K562 (cell line): ENCODE data around the gene CPSF4L. TPM values are rescaled to one million over a fixed set of nuclear protein-coding genes. Genes with fewer than 3 reads are reported as not detected.

Experiments used
- DMBX1 ChIP-seq: fragments of 250-450 bp; sonication (Bioruptor Pico); IDR thresholded peaks from 2 replicates; pipeline ENCODE4 v1.8.0; 2022; ENCODE audit warnings: inconsistent platforms, mild to moderate bottlenecking, moderate library complexity, borderline replicate concordance
- EP300 ChIP-seq: IDR thresholded peaks from 2 replicates; pipeline ENCODE4 v1.6.1; 2012; ENCODE audit warnings: low read length, improper control_type of control experiment
- HDAC1 ChIP-seq, 2 experiments: fragments of 450-650 bp; IDR thresholded peaks; 2 replicates each; pipeline ENCODE4 v1.6.1; 2016 to 2017; ENCODE audit warnings: inconsistent platforms in 1 of 2, mild to moderate bottlenecking in 1 of 2, moderate library complexity in 1 of 2
- HDAC2 ChIP-seq: fragments of 450-650 bp; IDR thresholded peaks from 2 replicates; pipeline ENCODE4 v1.6.1; 2016; ENCODE audit warnings: mild to moderate bottlenecking
- OTX1 ChIP-seq: fragments of 450-650 bp; formaldehyde crosslinking; IDR thresholded peaks from 2 replicates; pipeline ENCODE4 v1.4.0; 2022; ENCODE audit warnings: mild to moderate bottlenecking
- POLR2AphosphoS5 ChIP-seq: IDR thresholded peaks from 2 replicates; pipeline ENCODE4 v1.6.1; 2011; ENCODE audit warnings: mild to moderate bottlenecking, low read depth, low read length, moderate library complexity; ENCODE audit not compliant: control insufficient read depth, insufficient read depth
- RBFOX2 ChIP-seq: fragments of 200-400 bp; formaldehyde crosslinking; IDR thresholded peaks from 2 replicates; pipeline ENCODE4 v1.6.1; 2017; ENCODE audit warnings: low read depth, mild to moderate bottlenecking, low read length, moderate library complexity
- SMARCE1 ChIP-seq: fragments of 450-650 bp; IDR thresholded peaks from 2 replicates; pipeline ENCODE4 v1.7.1; 2016; ENCODE audit warnings: mild to moderate bottlenecking
- SRF ChIP-seq, 2 experiments: fragments of 250-450, 450-650 bp in 1 of 2; sonication (Bioruptor Pico) in 1 of 2; sonication (generic) in 1 of 2; formaldehyde crosslinking; IDR thresholded peaks; 2 replicates each; pipeline versions ENCODE4 v1.5.0 to v1.5.1; 2020 to 2022; ENCODE audit warnings: mild to moderate bottlenecking in 1 of 2, missing genetic modification reagents in 1 of 2
- ZBTB9 ChIP-seq: fragments of 450-650 bp; formaldehyde crosslinking; IDR thresholded peaks from 2 replicates; pipeline ENCODE4 v1.4.0; 2020; ENCODE audit warnings: mild to moderate bottlenecking, moderate library complexity
- ZEB2 ChIP-seq: fragments of 450-650 bp; IDR thresholded peaks from 2 replicates; pipeline ENCODE4 v1.6.1; 2016
- ZNF592 ChIP-seq: fragments of 450-650 bp; IDR thresholded peaks from 2 replicates; pipeline ENCODE4 v1.6.1; 2017; ENCODE audit warnings: antibody characterized with exemption, mild to moderate bottlenecking
- polyA plus RNA-seq, 8 experiments: library from polyadenylated mRNA; depleted of rRNA in 4 of 8; stranded (reverse) in 5 of 8; unstranded in 3 of 8; fragments of >200 nt; fragmentation: Nextera tagmentation in 2 of 8; fragmentation: Illumina TruSeq in 1 of 8; extraction: Ambion mirVana in 2 of 8; extraction: Trizol in 1 of 8; gene quantifications; 2 replicates each; pipeline versions ENCODE4 v1.2.1 to v1.2.3, GENCODE V29; 2011 to 2014; ENCODE audit warnings: inconsistent platforms in 1 of 8, missing spikeins in 1 of 8
- total RNA-seq, 7 experiments: library from RNA; depleted of rRNA in 6 of 7; stranded (reverse); fragments of >200 nt in 6 of 7; fragmentation: Illumina TruSeq in 2 of 7; extraction: Trizol in 2 of 7; gene quantifications; 2 replicates each; pipeline versions ENCODE4 v1.2.1 to v1.2.3, GENCODE V29; 2011 to 2021; ENCODE audit warnings: low replicate concordance in 1 of 7
- TF ChIP-seq, protein P1 (sequence below), 2 experiments: fragments of 200-800 bp in 1 of 2; sonication (Bioruptor generic) in 1 of 2; sonication (generic) in 1 of 2; formaldehyde crosslinking in 1 of 2; IDR thresholded peaks in 1 of 2; conservative IDR thresholded peaks in 1 of 2; 2 replicates each; pipeline versions ENCODE4 v1.5.0 to v1.6.1; 2016 to 2020; ENCODE audit warnings: missing compliant biosample characterization in 1 of 2, missing genetic modification characterization in 1 of 2, missing genetic modification reagents in 1 of 2
- TF ChIP-seq, protein P2 (sequence below): fragments of 200-800 bp; sonication (Bioruptor generic); IDR thresholded peaks from 2 replicates; pipeline ENCODE4 v1.6.1; 2017; ENCODE audit warnings: missing genetic modification characterization, missing compliant biosample characterization
- TF ChIP-seq, protein P3 (sequence below), 2 experiments: fragments of 450-650 bp in 1 of 2; sonication (generic) in 1 of 2; formaldehyde crosslinking in 1 of 2; IDR thresholded peaks in 1 of 2; conservative IDR thresholded peaks in 1 of 2; 2 replicates each; pipeline versions ENCODE4 v1.6.1 to v1.8.1; 2016 to 2023; ENCODE audit warnings: mild to moderate bottlenecking in 2 of 2, moderate library complexity in 2 of 2, inconsistent platforms in 1 of 2, missing genetic modification reagents in 1 of 2

Gene CPSF4L
- total and polyA plus RNA-seq, 9 of the 15 experiments (the other 6 are each of a cell fraction or from before 2014, with no cell fraction given) = not detected

GRCh38 chr17:73304971-73305812, 43.5 kb upstream of the CPSF4L start (continued):
- TF ChIP-seq ZNF592 (peak; percentile 95), DMBX1 (peak; percentile 52; the same call in 1 of the 2 replicates), OTX1 (no peak), POLR2AphosphoS5 (no peak), ZEB2 (peak; percentile 52; the same call in 1 of the 2 replicates), SRF (CRISPR knock-in tag; IDR thresholded peaks at IDR 0.05) (no peak; a peak in 1 of 4 replicates), RBFOX2 (peak; percentile 75), EP300 (peak; percentile 65; the same call in 1 of the 2 replicates), HDAC1 (IDR thresholded peaks at IDR 0.05) (peak in 1 of 2 experiments; percentile 15; a peak in 1 of 4 replicates), ZBTB9 (CRISPR knock-in tag) (0 out of 2 replicates have a peak, but pooled peaks have one; percentile 65), HDAC2 (peak; percentile 52; the same call in 1 of the 2 replicates), SMARCE1 (peak; percentile 63)
- TF ChIP-seq, protein P1, sequence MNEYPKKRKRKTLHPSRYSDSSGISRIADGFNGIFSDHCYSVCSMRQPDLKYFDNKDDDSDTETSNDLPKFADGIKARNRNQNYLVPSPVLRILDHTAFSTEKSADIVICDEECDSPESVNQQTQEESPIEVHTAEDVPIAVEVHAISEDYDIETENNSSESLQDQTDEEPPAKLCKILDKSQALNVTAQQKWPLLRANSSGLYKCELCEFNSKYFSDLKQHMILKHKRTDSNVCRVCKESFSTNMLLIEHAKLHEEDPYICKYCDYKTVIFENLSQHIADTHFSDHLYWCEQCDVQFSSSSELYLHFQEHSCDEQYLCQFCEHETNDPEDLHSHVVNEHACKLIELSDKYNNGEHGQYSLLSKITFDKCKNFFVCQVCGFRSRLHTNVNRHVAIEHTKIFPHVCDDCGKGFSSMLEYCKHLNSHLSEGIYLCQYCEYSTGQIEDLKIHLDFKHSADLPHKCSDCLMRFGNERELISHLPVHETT (CRISPR knock-in tag; conservative IDR thresholded peaks at IDR 0.05 in 1 of 2, IDR thresholded peaks at IDR 0.05 in 1 of 2) = 0 out of 4 replicates have a peak, but pooled peaks of 1 of the 2 experiments have one; percentile 38
- TF ChIP-seq, protein P2, sequence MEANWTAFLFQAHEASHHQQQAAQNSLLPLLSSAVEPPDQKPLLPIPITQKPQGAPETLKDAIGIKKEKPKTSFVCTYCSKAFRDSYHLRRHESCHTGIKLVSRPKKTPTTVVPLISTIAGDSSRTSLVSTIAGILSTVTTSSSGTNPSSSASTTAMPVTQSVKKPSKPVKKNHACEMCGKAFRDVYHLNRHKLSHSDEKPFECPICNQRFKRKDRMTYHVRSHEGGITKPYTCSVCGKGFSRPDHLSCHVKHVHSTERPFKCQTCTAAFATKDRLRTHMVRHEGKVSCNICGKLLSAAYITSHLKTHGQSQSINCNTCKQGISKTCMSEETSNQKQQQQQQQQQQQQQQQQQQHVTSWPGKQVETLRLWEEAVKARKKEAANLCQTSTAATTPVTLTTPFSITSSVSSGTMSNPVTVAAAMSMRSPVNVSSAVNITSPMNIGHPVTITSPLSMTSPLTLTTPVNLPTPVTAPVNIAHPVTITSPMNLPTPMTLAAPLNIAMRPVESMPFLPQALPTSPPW (CRISPR knock-in tag) = peak; percentile 58; the same call in 1 of the 2 replicates
- TF ChIP-seq, protein P3, sequence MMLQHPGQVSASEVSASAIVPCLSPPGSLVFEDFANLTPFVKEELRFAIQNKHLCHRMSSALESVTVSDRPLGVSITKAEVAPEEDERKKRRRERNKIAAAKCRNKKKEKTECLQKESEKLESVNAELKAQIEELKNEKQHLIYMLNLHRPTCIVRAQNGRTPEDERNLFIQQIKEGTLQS (IDR thresholded peaks at IDR 0.05) = peak; percentile 22; the same call in 1 of the 2 replicates
- TF ChIP-seq, protein P3 (CRISPR knock-in tag; conservative IDR thresholded peaks at IDR 0.05) = no peak
